H4 (cell line): ENCODE measurements around the gene ELMO3. TPM values are rescaled to one million over a fixed set of nuclear protein-coding genes. Genes with fewer than 3 reads are reported as not detected.
A peak's percentile ranks its signal among the peaks of the same experiment; 100 is the strongest.

Experiments
- DNase-seq: peaks from one replicate; pipeline ENCODE4 v3.0.0-alpha.2; 2015; ENCODE audit warnings: low spot score
- total RNA-seq: library from RNA; depleted of rRNA; stranded (reverse); fragments of >200 nt; shearing (Covaris generic); gene quantifications from 2 replicates; pipeline ENCODE4 v1.2.3, GENCODE V29; 2014

Gene ELMO3
- total RNA-seq, 1 experiment from 2014 or later = 0.06 TPM

GRCh38 chr16:67180166-67180565 is 18.8 kb upstream of the ELMO3 start:
- DNase-seq = no peak

- peak; percentile 57 for DNase-seq
These were observed 17.6 kb upstream of the ELMO3 start for GRCh38 chr16:67181346-67181745.

- no peak for DNase-seq
These were observed 16.6 kb upstream of the ELMO3 start for GRCh38 chr16:67182288-67182687.

GRCh38 chr16:67183284-67183626 is 15.7 kb upstream of the ELMO3 start:
- DNase-seq = no peak

- DNase-seq = peak; percentile 98
These were observed 15.1 kb upstream of the ELMO3 start, which contains the start of gene MATCAP1 for GRCh38 chr16:67183627-67184452. Gene MATCAP1 (minus strand): TSS chr16:67183963. CDS start chr16:67180610, 3,353 bp downstream.

- no peak for DNase-seq
These were observed 14.4 kb upstream of the ELMO3 start for GRCh38 chr16:67184453-67184994.

- peak; percentile 82 for DNase-seq
These were observed 13.8 kb upstream of the ELMO3 start for GRCh38 chr16:67184995-67185650.

GRCh38 chr16:67185651-67186134 is 13.2 kb upstream of the ELMO3 start:
- no peak for DNase-seq

- DNase-seq = no peak
These were observed 12.4 kb upstream of the ELMO3 start for GRCh38 chr16:67186550-67186950.

- no peak for DNase-seq
These were observed 11.6 kb upstream of the ELMO3 start for GRCh38 chr16:67187175-67187890.

GRCh38 chr16:67188323-67188722 is 10.6 kb upstream of the ELMO3 start:
- DNase-seq = no peak

GRCh38 chr16:67188798-67189197 is 10.1 kb upstream of the ELMO3 start:
- no peak for DNase-seq

GRCh38 chr16:67190041-67190440 is 8.9 kb upstream of the ELMO3 start, which contains the start of gene EXOC3L1:
Gene EXOC3L1 (minus strand): TSS chr16:67190136. CDS start chr16:67189676, 460 bp downstream.
- DNase-seq = no peak

- DNase-seq = no peak
These were observed 8.2 kb upstream of the ELMO3 start for GRCh38 chr16:67190448-67191399.

GRCh38 chr16:67191411-67191994 is 7.4 kb upstream of the ELMO3 start:
- DNase-seq = no peak

- peak; percentile 93 for DNase-seq
These were observed 6.8 kb upstream of the ELMO3 start, which contains the start of gene E2F4 for GRCh38 chr16:67191995-67192681. Gene E2F4 (plus strand): TSS chr16:67192155. CDS start chr16:67192228, 73 bp downstream.

GRCh38 chr16:67192781-67193361 is 6.1 kb upstream of the ELMO3 start:
- DNase-seq = no peak

GRCh38 chr16:67193536-67193935 is 5.4 kb upstream of the ELMO3 start:
- no peak for DNase-seq

- DNase-seq = no peak
These were observed 4.7 kb upstream of the ELMO3 start for GRCh38 chr16:67194260-67194659.
